Epithelial cell of esophagus (primary cell): Measurements from ENCODE around the gene PPP6R3.

Experiments used
- DNase-seq: peaks from one replicate; pipeline ENCODE4 v3.0.0; 2010; ENCODE audit warnings: low read depth
- H3K4me3 ChIP-seq: 2 replicates; pipeline ENCODE4 v1.5.1; 2011; ENCODE audit warnings: mild to moderate bottlenecking, low read length, control low read depth
- CTCF ChIP-seq: IDR thresholded peaks from 2 replicates; pipeline ENCODE4 v1.5.1; 2011; ENCODE audit warnings: low read depth, mild to moderate bottlenecking, low read length, control low read depth, inconsistent platforms; ENCODE audit not compliant: insufficient read depth; ENCODE audit errors: missing control alignments

Gene PPP6R3

GRCh38 chr11:68655406-68655805 is 194.9 kb downstream of the PPP6R3 start:
- H3K4me3 ChIP-seq: no peak overlapping the region
- no peak for TF ChIP-seq CTCF
- no peak for DNase-seq

DNA sequence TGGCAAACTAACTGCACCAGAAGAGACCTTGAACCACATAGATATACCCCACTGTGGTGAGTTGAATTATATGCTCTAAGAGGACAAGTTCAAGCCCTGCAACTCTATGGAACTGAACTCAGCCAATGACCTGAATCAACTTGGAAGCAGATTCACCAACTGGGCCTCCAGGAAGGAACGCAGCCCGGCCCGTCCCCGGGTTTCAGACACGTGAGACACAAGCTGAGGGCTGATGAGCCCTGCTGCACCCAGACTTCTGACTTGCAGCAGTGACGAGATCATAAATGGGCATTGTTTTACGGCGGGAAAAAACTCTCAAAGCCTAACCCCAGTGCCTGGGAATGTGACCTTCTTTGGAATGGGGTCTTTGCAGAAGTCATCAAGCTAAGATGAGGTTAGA is 195.3 kb downstream of the PPP6R3 start:
- no peak overlapping the region for H3K4me3 ChIP-seq
- TF ChIP-seq CTCF: no peak
- no peak for DNase-seq

DNA sequence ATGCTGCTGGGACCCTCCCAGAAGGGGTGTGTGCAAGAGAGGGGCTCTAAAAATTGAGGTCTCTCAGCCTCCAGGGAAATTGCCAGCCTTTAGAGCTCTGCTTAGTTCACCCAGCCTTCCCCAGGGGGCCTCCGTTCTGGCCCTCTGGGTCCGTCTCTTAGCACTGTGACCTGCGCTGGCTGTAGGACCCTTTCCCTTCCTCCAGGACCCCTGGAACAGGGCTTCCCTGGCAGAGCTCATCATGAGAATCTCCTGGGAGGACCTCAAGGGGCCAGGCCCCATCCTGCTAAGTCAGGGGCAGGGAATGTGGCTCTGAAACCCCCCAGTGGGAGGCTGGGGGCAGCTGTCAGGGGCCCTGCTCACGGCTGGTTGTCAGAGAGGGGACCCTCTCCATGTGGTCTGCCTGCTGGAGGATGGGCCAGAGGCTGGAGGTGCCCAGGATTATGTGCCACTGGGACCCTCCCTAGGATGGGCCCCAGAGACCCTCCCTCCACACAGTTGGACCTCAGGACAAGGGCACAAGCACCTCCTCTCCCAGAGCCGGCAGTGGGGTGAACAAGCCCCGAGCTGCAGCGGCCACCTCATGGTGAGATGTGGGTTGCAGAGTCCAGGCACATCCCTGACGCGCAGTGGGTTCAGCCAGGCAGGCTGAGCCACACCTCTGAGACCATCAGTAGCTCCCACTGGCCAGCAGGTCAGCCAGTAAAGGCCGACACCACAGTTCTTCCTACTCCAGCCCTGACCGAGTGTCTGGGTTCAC is 196.6 kb downstream of the PPP6R3 start:
- TF ChIP-seq CTCF: no peak
- H3K4me3 ChIP-seq: no peak overlapping the region
- no peak for DNase-seq

- no peak for TF ChIP-seq CTCF
- H3K4me3 ChIP-seq: no peak overlapping the region
- DNase-seq: no peak
Measured at GRCh38 chr11:68658097-68658496, 197.5 kb downstream of the PPP6R3 start.

DNA sequence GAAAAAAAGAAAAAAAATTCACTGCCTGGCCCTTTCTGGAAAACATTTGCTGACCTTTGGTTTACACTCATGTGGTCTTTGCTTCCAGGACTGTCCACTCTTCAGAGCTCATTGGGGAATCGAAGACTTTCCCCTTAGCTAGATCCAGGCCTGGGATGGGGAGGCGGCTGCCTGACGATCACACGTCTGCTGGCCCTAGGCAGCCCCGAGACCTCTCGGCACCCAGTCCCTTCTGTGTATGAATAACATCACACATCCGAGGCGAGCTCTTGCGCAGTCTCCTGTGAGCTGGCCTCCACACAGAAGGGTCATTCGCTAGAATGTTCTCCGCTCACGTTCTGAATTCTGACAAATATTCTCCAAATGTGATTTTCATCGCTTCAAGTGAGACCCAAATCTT is 198.1 kb downstream of the PPP6R3 start:
- TF ChIP-seq CTCF: no peak
- no peak for DNase-seq
- no peak overlapping the region for H3K4me3 ChIP-seq

DNA sequence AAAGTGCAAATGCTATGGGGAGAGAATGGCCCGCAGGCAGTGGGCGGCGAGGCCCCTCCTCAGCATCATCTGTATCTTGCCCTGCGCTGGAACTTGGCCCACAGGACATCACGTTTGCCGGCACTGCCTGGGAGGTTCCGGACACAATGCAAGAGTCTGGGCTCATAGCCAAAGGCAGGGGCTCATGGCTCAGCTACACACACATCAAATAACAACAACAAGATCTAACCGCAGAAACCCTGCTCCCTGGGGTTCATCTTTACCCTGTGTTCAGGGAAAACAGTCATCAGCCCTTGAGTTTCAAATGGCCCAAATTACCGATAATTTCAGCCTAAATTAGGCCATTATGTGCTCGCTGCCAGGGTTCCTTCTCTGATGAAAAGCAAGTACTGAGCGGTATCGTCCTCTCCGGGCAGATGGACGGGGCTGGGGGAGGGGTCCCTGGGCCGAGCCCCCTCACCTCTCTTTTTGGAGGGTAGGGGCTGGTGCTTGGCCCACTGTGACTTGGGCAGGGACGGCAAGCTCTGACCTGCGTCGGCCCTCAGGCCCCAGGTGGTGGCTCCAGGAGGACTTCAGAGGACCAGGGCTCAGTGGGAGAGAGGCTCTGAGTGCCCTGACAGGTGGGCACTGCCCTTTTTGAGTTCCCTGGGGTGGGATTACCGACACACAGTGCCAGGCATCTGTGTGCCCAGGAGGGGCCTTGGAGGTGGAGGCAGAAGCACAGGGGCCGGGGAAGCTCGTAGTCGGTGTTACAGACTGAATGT is 198.8 kb downstream of the PPP6R3 start:
- no peak overlapping the region for H3K4me3 ChIP-seq
- peak; percentile 72 for DNase-seq
- TF ChIP-seq CTCF: no peak
